HG03520 (cell line): ENCODE measurements around the gene NGFR.

ENCODE experiments used
- ATAC-seq: cut with Tn5 transposase; IDR thresholded peaks from one replicate; pipeline ENCODE4 v1.9.1; 2021; ENCODE audit warnings: mild to moderate bottlenecking, moderate library complexity; ENCODE audit not compliant: unreplicated experiment

Gene NGFR

GRCh38 chr17:49557312-49558024, 62.4 kb downstream of the NGFR start:
- ATAC-seq, result no peak
